Limb (tissue), 2 donors: Measurements from ENCODE around the gene SLC38A10.

ENCODE experiments used
- DNase-seq, 2 donors: peaks; one replicate each; pipeline ENCODE4 v3.0.0-alpha.2; 2016; ENCODE audit errors: extremely low spot score in 2 of 2

SLC38A10 gene

DNA sequence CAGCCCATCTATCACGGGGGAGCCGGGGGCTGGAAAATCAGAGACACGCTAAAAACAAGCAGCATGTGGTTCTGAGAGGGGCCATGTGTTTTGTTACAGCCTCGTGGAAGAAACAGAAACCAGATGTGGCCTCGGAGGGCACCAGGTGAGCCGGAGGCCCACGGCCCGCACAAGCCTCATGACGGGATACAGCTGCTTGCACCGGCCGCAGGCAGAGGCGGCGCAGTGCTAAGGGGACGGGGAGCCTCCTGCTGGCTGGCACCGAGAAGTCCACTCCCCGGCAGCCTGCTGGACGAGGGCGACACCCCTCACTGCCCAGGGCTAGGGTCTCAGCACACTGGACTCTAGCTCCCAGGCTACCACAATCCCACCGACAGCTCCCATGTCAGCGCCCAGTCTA, 36.8 kb downstream of the SLC38A10 start:
- DNase-seq, result no peak

DNA sequence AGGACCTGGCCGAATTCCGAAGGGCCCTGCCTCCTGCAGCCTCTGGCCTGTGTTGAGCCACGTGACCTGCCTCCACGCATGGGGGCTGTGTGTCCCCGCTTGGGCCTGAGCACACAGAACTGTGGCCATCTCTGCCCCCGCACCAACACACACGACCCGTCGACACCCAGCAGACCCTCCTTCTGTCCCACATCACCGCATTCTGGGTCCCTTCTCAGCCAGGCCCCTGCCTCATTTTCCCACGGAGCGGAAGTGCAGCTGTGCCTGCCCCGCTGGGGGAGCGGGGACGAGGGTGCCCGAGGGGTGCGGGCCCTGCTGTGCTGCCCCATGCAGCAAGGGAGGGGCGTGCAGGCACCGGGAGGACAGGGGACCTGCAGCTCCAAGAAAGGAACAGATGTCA, 37.6 kb downstream of the SLC38A10 start:
- no peak for DNase-seq

DNA sequence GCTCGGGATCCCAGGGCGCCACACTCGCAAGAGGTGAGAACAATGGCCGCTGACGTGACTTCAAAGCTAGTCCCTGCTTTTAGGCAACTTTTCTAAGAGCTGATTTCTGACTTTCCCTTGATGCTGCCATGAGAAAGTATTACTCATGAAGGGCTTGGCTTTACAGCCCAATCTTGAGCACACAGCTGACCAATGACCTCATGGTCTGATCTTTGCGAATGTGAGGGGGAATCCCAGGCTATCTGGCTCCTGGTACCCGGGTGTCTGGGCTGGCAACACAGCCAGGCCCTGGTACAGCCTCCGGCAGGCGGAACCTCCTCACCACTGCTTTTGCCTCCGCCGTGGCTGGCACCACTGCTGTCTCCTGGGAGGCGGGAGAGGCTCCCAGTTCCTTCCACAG, 38.5 kb downstream of the SLC38A10 start:
- no peak for DNase-seq

DNA sequence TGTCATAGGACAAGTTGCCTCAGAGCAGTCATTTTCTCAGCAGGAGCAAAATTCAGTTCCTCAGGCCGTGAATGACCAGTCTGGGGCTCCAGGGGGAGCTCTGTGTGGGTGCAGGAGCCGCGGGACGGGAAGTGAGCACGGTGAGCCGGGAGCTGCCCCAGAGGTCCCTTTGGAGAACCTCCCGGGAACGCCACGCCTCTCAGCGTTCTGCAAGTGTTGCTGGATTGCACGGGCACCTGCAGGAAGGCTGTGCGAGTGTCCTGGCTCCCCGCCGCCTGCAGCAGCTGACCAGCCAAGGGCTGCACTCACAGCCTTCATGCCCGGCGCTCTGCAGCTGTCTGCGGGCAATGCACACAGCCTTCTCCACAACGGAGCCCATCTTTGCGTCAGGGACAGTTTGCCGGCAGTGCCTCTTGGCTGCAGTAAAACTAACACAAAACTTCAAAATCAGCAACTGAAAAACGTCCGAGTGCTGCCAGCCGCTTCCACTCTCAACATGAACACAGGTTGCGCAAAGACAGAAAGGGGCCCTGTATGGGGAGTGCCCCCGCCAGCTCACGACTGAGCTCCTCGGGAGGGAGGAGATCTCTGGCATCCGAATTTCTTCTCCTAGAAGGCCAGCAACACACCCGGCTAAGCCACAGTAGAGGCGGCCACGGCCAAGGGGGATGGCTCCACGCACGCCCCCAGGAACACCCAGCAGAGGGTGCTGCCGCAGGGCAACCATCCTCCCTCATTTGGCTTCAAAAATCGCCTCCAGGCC, 40.0 kb downstream of the SLC38A10 start:
- DNase-seq, result peak; percentile 50 to 68

DNA sequence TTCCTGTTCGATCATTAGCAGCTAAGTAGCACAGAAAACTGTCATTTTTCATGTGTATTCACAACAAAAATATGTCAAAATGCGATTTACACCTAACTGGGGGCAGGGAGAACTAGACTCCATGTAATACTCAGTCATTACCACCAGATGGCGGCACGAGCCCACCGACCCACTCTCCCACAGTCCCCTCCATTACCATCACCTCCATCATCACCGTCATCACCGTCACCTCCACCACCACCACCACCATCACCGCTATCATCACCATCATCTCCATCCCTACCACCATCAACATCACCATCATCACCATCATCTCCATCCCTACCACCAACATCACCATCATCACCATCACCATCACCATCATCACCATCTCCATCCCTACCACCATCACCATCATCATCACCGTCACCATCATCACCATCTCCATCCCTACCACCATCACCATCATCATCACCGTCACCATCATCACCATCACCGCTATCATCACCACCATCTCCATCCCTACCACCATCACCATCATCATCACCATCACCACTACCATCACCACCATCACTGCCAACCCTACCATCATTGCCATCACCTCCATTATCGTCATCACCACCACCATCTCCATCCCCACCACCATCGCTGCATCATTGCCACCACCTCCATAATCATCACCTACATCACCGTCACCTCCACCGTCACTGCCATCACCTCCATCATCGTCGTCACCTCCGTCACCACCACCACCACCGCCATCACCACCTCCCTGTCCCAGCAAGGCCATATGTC, 41.6 kb downstream of the SLC38A10 start:
- DNase-seq, result peak; percentile 44 to 77

DNA sequence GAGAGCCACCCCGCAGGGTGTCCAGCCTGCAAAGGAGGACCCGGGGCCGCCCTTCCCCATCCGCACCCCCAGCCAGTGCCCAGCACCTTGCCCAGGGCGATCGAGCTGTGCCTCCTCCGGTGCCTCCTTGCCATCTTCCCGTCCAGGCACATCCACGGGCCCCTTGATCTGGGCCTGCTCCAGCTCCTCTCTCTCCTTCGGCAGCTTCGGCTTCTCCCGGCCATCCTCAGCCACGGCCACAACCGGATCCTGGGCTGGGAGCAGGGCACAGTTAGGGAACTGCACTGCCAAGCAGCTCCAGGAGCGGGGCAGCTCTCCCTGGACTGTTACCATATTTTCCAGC, 42.1 kb downstream of the SLC38A10 start:
- DNase-seq, result no peak

DNA sequence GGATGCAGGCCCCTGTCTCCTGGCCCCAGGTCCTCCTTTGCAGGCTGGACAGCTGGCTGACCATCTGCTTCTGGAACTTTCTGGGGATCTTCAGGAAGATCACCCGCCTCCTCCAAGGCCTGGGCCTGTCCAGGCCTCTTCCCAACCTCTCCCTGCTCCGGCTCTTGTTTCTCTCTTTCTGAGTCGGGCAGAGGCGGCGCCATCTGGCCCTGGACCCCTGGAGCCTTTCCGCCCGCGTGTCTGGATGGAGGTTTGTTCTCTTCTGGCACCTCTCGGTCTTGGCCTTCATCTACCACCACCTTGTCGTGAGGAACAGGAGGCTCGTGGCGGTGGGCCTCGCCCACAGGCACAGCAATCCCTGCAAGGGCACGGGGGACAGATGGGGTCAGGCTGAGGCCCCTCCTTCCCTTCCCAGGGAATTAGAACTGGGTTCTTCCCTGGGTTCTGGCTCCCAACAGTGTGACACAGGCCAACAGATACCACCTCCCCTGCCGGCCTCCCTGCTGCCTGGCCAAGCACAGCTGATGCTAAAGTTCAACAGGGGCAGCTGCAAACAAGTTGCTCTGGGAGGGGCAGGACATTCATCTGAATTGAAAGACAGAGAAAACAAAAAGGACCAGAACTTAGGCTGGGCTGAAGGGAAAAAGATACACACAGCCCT, 42.7 kb downstream of the SLC38A10 start:
- DNase-seq, result no peak

DNA sequence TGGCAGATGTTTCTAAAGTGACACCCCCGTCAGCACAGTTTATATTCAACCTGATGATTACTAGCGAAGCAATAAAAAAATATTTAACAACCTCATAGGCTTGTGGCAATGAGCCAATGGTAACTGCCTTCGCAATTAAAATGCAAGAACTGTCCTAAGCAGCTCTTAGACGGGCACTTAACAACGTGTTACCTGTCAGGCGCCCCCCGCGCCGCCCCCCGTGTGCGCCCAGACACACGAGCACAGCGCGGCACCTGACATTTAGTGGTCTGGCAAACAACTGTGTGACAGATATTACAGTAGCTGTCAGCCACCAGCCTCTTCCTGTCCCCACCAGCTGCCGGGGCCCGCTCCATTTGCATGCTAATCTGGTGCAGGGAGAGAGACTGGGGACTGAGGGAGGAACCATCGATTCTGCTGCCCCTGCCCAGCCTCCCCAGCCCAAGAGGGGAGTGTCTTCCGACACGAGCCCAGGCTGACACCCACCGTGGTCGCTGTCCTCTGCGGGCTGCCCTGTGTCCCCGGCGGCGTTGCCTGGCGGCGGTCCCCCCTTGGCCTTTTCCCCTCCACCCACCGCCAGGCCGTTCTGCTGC, 43.3 kb downstream of the SLC38A10 start:
- no peak for DNase-seq

DNA sequence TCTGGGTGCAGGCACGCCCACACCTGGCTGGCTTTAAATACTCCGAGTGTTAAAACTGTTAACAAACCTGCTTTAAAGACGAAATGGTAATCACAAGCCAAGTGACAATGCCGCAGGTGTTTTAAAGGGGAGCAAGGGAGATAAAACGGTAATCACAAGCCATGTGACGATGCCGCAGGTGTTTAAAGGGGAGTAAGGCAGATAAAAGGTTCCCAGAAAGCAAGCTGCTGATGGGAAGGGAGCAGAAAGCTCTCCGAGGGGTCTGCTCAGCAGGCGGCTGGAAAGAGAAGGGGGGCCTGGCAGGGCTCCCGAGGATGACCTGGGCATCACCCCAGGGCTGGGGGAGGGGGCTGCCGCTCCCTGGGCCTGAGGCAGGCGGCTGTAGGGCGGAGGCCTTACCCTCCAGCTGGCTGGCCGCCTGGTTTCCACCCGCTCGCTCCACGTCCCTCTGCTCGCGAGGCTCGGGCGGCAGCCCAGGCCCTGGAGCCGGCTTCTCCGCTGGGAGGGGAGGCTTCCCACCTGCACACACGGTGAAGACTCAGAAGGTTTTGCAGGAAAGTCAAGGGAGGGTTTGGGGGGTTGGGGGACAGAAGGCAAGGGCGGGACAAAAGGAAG, 43.9 kb downstream of the SLC38A10 start:
- peak in 1 of 2 donors; percentile 65 for DNase-seq

DNA sequence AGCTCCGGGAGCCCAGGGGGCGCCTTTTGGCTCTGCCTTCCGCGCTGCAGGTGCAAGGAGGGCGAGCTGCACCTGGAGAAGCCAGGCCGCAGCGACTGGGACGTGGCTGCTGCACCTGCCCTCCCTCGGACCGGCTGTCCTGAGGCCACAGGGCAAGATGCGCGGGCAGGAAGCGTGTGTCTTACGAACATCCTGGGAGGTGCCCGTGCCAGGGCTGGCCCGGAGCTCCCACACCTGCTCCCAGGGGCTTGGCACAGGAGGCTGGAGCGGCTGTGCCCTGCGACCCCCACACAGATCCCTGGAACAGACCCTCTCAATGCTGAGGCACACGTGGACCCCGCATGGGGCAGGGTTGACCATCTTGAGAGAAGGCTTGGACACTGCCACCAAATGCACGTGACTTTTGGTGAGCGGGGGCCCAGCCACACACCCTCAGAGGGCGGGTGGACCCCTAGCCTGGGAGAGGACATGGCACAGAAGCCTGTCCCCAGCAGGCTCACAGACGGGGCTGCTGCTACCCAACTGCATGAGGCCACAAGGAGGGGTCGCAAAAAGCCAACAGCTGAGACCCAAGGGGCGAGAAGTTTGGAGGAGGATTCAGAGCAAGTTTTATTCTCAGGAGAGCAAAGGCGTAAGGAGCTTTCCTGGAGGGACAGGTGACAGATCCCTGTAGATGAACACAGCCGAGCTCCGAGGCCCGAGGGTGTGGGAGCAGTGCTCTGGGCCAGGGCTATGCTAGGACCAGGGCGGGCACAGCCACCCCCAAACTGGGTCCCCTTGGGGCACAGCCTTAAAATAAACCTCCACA, 44.6 kb downstream of the SLC38A10 start:
- DNase-seq, result no peak

DNA sequence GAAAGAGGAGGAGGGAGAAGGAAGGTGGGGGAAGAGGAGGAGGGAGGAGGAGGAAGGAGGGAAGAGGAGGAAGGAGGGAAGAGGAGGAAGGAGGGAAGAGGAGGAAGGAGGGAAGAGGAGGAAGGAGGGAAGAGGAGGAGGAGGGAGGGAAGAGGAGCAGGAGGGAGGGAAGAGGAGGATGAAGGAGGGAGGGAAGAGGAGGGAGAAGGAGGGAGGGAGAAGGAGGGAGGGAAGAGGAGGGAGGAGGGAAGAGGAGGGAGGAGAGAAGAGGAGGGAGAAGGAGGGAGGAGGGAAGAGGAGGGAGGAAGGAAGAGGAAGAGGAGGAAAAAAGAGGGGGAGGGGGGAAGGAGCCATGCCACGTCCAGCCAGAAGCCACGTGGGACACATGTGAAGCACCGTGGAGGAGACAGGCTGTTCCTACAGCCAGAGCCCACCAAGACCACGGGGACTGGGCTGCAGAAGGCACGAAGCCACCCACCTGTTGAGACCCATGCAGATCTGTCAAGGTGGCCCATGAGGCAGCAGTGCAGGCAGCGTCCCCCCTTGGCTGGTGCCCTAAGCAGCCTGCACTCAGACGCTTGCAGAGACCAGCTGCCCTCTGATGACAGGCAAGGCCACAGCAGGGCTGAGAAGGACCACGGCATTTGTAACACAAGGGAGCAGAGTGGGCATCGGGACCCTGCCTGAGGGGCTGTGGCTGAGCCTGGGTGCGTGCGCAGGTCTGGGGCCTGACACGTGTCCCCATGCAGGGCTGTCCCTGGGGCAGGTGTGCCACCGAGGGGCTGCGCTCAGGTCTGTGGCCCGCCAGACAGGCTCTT, 45.7 kb downstream of the SLC38A10 start:
- no peak for DNase-seq

DNA sequence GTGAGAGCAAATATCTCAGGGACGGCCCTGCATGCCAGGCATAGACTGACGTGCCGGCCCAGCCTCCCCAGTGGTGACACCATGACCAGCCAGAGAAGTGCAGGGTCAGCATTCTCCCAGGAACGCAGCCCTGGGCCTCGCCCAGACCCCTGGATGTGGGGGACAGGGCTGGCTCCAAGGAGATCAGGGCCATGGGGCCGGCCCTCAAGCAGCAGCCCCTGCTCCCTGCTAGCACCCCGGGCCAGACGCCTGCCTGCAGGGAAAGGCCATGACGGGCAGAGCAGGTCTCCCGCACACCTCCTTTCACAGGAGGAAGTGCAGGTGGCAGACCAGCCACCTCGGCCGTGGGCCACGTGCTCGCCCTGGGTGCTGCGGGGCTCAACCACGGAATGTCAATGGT, 46.5 kb downstream of the SLC38A10 start:
- no peak for DNase-seq

DNA sequence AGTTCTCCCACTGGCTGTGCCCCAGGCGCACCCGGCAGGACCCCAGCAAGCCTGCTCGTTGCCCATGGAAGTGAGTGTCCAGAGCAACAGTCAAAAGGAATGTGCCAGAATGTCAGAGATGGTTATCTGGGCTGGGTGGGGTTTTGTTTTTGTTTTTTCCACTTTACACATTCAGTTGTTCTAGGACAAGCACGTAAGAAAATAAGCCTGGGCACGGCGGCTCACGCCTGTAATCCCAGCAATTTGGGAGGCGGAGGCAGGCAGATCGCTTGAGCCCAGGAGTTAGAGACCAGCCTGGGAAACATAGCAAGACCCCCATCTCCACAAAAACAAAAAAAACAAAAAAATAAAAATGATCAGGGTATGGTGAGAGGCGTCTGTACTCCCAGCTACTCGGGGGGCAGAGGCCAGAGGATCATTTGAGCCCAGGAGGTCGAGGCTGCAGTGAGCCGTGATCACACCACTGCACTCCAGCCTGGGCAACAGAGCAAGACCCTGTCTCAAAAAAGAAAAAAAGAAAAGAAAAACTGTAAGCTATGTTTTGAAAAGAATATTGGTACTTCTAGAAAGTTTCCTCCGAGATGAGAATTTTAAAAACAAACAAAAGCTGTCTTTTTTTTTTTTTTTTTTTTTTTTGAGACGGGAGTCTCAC, 47.6 kb downstream of the SLC38A10 start:
- no peak for DNase-seq

DNA sequence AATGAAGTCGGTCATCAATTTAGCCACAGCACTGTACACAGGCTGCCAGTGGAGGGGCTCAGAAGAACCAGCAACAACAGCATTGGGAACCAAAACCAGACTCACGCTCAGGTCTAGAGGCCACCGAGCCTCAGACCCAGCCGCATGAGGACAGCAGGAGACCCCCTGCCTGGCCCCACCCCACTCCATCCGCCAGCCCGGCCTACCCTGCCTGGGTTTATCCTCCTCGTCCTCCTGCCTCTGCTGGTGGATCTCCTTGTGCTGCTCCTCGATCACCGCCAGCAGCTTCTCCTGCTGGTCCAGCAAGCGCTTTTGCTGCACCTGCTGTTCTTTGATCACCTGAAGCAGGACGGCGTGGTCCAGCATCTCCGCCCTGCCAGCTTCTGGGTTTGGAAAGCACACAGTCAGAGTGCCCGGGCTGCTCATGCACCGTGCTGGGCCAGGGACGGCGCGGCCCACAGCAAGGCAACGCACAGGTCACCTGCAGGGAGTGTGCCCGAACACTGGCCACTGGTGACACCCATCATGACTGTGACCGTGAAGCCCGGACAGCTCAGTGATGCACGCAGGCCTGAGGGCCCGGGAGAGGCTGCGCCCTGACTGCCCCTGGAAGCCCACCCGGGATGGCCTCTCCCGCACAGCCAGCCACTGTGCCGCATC, 48.3 kb downstream of the SLC38A10 start:
- no peak for DNase-seq

DNA sequence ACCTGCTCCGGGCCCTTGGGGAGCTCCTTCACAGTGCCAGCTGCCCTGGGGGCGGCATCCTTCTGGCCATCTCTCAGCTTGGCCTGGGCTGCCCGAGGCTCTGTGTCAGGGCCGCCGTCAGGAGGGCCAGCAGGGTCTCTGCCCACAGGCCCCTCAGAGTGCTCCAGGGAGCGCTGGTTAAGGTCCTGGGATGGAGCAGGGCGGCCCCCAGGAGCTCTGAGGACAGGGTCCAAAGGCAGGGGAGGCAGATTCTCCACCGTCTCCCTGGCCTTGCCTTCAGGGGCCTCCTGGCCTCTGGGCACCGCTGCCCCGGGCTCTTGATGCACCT, 48.8 kb downstream of the SLC38A10 start:
- DNase-seq, result no peak

DNA sequence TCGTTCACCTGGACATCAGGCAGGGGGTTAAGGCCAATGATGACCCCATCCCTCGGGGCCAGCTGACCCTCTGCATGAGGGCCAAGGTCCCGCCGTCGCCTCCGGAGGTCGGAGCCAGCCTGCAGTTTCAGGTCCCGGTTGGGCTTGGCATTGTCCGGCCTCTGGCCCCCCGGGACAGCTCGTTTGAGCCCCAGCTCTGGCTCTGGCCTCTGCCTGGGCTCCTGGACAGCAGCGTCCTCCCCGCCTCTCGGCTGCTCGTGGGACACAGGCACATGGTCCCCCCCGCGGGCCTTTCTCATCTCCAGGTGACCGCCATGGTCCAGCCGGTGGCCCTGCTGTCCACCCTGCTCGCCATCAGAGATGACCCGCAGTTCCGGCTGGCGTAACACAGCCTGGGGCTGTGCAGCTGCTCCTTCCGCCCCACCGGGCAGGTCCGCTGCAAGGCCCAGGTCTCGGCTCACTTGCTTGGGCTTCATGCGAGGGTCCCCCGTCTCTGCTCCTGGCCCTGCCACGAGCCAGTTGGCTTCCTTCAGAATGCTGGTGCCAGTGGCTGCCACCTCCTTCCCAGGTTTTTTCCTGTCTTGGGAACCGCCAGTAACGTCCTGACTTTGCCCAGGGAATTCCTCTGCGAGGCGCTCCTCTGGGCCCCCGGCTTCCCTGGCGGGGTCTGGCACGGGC, 49.3 kb downstream of the SLC38A10 start:
- no peak for DNase-seq

DNA sequence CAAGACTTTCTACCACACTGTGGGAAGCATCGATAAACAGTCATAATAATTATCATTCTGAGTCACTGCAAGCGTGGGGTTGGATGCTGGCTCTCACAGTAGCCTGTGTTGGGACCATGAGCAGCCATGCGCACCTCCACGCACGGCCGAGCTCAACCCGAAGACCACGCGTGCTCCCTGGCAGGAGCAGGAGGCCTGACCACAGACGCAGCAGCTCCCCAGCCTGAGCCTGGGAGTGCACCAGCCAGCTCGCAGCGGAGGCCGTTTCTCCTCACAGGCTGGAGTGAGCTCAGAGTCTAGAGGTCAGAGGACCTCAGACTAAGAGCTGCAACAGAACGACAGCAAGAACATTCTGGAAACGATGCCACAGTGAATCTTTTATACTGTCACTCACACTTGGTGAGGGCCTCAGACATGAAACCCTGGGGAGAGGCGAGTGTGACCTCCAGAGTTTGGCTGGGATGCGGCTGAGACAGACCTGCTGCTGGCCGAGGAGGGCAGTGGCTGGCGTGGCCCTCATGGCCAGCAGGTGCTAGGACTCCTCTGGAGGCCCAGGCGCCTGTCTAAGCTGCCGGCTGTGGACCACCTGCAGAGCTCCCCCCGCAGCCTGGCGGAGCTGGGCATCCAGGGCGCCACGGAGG, 50.0 kb downstream of the SLC38A10 start:
- DNase-seq, result no peak
